DMS153 treated with DMSO at 0.1 percent for 48 hours (cell line): ENCODE data around the gene KL.

Source experiments
- DNase-seq: peaks from one replicate; lab custom pipeline; 2025; ENCODE audit not compliant: unreplicated experiment; lab: John Stamatoyannopoulos, UW

Gene KL

DNA sequence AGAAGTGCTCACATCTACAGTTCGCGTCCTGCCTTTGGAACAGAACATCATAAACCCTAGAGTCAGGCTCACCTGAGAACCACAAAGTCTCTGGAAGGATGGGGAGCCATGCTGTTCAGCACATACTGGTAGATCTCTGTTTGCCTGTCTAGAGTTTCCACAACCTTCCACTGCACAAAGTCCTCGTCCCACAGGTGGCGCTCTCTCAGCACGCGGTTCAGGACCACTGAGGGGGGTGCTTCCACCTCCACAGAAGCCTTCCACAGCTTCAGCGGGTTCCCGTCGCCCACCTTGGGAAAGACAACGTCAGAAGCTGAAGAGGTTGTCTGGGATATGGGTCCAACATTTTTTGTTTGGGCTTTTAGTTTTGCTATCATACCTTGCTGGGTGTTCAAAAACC, 93.6 kb downstream of the KL start:
- no peak for DNase-seq

DNA sequence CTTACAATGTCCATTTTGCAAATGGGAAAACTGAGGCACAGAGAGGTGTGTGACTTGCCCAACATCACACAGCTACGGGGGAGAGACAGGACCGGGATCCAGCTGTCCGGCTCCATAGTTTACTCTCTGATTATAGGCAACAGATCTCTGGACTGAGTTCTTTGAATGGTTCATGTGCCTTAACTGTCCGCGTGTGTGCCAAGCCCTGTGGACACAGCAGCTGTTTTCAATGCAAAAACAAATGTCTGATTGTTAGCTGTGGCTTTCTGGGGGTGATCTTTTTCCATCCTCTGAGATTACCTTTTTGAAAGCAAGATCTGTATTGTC, 94.1 kb downstream of the KL start:
- DNase-seq = no peak

- no peak for DNase-seq
These were observed 94.6 kb downstream of the KL start for GRCh38 chr13:33110713-33111413.

DNA sequence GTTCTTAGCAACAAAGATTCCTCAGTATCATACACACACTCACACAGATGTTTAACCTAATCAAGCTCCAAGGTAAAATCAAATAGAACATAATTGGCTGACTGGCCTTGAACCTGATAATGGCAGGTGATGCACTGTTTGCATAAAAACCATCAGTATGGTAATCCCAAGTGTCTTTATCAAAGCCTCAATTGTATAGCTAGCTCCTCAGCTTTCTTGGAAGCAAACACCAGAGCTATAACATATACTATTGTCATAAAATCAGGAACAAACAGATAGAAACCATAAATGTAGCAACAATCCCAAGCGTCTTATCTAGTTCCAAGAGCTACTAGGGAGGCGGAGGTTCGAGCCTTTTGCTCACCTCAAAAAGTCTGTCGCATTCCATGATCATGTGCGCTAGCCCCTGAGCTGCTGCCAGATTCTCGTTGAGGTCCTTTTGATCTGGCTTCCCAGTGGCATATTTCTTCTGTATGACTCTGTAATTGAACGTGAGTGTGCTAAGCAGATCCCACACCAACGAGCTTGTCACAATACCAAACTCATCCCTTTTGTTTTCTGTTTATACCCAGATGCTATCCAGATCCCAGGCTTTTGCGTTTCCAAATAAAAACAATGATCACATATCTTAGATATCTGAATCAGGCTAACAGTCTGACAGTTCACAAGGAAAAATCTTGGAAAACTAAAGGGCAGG, 95.3 kb downstream of the KL start:
- DNase-seq = no peak

- DNase-seq = no peak
These were observed 96.5 kb downstream of the KL start for GRCh38 chr13:33112766-33113165.

DNA sequence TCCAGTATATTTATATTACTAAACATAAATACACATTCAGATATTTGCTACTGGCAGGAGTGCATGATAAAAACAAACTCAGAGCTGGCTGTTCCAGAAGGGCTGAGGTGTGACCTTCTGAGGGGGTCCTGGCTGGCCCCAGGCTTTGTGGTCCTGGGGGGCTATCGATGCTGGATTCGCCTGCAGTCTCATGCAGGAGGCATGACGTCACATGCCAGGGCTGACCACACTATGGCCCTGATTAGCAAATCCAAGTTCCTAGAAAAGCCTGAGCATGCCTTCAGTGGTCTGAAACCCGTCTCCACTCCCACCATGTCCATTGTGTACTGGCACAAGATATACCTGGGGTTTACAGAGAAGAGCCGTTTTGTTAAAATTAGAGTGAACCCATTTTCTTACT, 97.9 kb downstream of the KL start:
- DNase-seq = no peak

- DNase-seq = no peak
These were observed 99.1 kb downstream of the KL start for GRCh38 chr13:33115274-33115673.
